A673 (cell line): Measurements from ENCODE around the gene ART4. TPM values are rescaled to one million over a fixed set of nuclear protein-coding genes. Genes with fewer than 3 reads are reported as not detected.

Experiments
- BruUV-seq: library from RNA; stranded (reverse); fragments of 400-500 nt; replicated peaks from 2 replicates; lab custom pipeline; 2021; lab: Mats Ljungman, UMichigan
- CTCF ChIA-PET: fragments of 300-600 bp; sonication (Branson Sonifier 250); formaldehyde crosslinking; loops from one replicate; lab custom pipeline; 2022; ENCODE audit warnings: antibody characterized with exemption; lab: Charles Lee
- POLR2A ChIA-PET: fragments of 300-600 bp; sonication (Branson Sonifier 250); formaldehyde crosslinking; loops from one replicate; lab custom pipeline; 2022; ENCODE audit warnings: antibody characterized with exemption; ENCODE audit not compliant: low non-redundant PET; lab: Charles Lee
- DNase-seq: peaks from one replicate; pipeline ENCODE4 v3.0.0-alpha.2; 2015; ENCODE audit warnings: low spot score
- H3K27ac ChIP-seq: fragments of 200-600 bp; sonication (generic); 2 replicates; pipeline ENCODE4 v1.5.1; 2016; ENCODE audit warnings: mixed run types, low read depth, mild to moderate bottlenecking, mixed read lengths, antibody characterized with exemption, low read length; ENCODE audit not compliant: poor library complexity, severe bottlenecking
- H3K27me3 ChIP-seq: fragments of 200-600 bp; sonication (generic); replicated peaks from 2 replicates; pipeline ENCODE4 v1.6.1; 2017; ENCODE audit warnings: mixed run types, low read depth, mild to moderate bottlenecking, mixed read lengths, antibody characterized with exemption, low read length; ENCODE audit not compliant: insufficient read depth, poor library complexity
- H3K36me3 ChIP-seq: fragments of 200-600 bp; sonication (generic); 2 replicates; pipeline ENCODE4 v1.6.1; 2016; ENCODE audit warnings: mixed run types, mild to moderate bottlenecking, mixed read lengths, antibody characterized with exemption, low read length; ENCODE audit not compliant: insufficient read depth, poor library complexity, severe bottlenecking
- H3K4me1 ChIP-seq: fragments of 200-600 bp; sonication (generic); 2 replicates; pipeline ENCODE4 v1.6.1; 2017; ENCODE audit warnings: mixed run types, mild to moderate bottlenecking, mixed read lengths, antibody characterized with exemption, low read length; ENCODE audit not compliant: insufficient read depth, poor library complexity, severe bottlenecking
- H3K4me3 ChIP-seq: fragments of 200-600 bp; sonication (generic); 2 replicates; pipeline ENCODE4 v1.5.1; 2016; ENCODE audit warnings: low read depth, mixed run types, mild to moderate bottlenecking, mixed read lengths, low read length; ENCODE audit not compliant: poor library complexity, severe bottlenecking
- H3K9me3 ChIP-seq: fragments of 200-600 bp; sonication (generic); 2 replicates; pipeline ENCODE4 v1.6.1; 2016; ENCODE audit warnings: mixed run types, low read depth, mild to moderate bottlenecking, mixed read lengths, antibody characterized with exemption, low read length; ENCODE audit not compliant: poor library complexity, severe bottlenecking
- CTCF ChIP-seq: fragments of 300-800, 200-600 bp; sonication (generic); conservative IDR thresholded peaks from 2 replicates; pipeline ENCODE4 v1.5.1; 2017; ENCODE audit warnings: low read depth, mild to moderate bottlenecking, antibody characterized with exemption, low read length, moderate library complexity, mixed read lengths
- EZH2 ChIP-seq: fragments of 200-600 bp; sonication (generic); IDR thresholded peaks from 2 replicates; pipeline ENCODE4 v1.6.1; 2017; ENCODE audit warnings: borderline replicate concordance, low read depth, mild to moderate bottlenecking, mixed read lengths, antibody characterized with exemption, low read length; ENCODE audit not compliant: poor library complexity, severe bottlenecking
- intact Hi-C: fragments of 100-400 bp; cut with micrococcal nuclease; formaldehyde crosslinking; loops from one replicate; pipeline ENCODE4 v1.10.0; 2022; ENCODE audit not compliant: unreplicated experiment
- total RNA-seq: library from RNA; stranded (reverse); gene quantifications from 2 replicates; pipeline ENCODE4 v1.2.3, GENCODE V29; 2021

Gene ART4
- total RNA-seq, 1 experiment from 2014 or later, result not detected

- no TSS peak for BruUV-seq
- CTCF ChIA-PET, result no interaction called here
- H3K9me3 ChIP-seq, result no peaks in the 10 kb centered on the region
- TF ChIP-seq CTCF (no peak), EZH2 (no peak)
- intact Hi-C loops, result no loop called here
- POLR2A ChIA-PET, result no interaction called here
- no peaks in the 10 kb centered on the region for H3K27me3 ChIP-seq
- no peak overlapping the region for H3K4me3 ChIP-seq
- H3K36me3 ChIP-seq, result no peaks in the 10 kb centered on the region
- DNase-seq, result no peak
- H3K4me1 ChIP-seq, result no peaks in the 10 kb centered on the region
- H3K27ac ChIP-seq, result no peak overlapping the region
These were observed 7.8 kb upstream of the ART4 start for GRCh38 chr12:14850929-14851663.

GRCh38 chr12:14849661-14850060 is 6.3 kb upstream of the ART4 start:
- no TSS peak for BruUV-seq
- H3K4me3 ChIP-seq, result no peak overlapping the region
- ChIA-PET CTCF (no interaction called here), POLR2A (no interaction called here)
- H3K4me1 ChIP-seq, result no peaks in the 10 kb centered on the region
- no peak overlapping the region for H3K27ac ChIP-seq
- no peak for DNase-seq
- no peaks in the 10 kb centered on the region for H3K36me3 ChIP-seq
- no peaks in the 10 kb centered on the region for H3K27me3 ChIP-seq
- intact Hi-C loops, result loop anchor here (5.0 to 10.0 kb wide), 3 partner anchors 305 to 418 kb away; partner anchors contain the start of gene RERG
- no peaks in the 10 kb centered on the region for H3K9me3 ChIP-seq
- TF ChIP-seq EZH2 (no peak), CTCF (no peak)

- POLR2A ChIA-PET, result no interaction called here
- intact Hi-C loops, result loop anchor here (5.0 to 10.0 kb wide), 3 partner anchors 308 to 420 kb away; partner anchors contain the start of gene RERG
- DNase-seq, result no peak
- Histone ChIP-seq H3K27ac (no peak overlapping the region), H3K9me3 (no peaks in the 10 kb centered on the region), H3K27me3 (no peaks in the 10 kb centered on the region), H3K36me3 (no peaks in the 10 kb centered on the region), H3K4me3 (no peak overlapping the region), H3K4me1 (no peaks in the 10 kb centered on the region)
- no TSS peak for BruUV-seq
- TF ChIP-seq EZH2 (no peak), CTCF (no peak)
- CTCF ChIA-PET, result interaction anchor here (2.0 kb wide), 1 partner anchor 148 kb away, joined by 11 read pairs; no protein-coding TSS in a partner anchor
These were observed 3.7 kb upstream of the ART4 start for GRCh38 chr12:14846876-14847580.
